Right lobe of liver (tissue), 4 donors: ENCODE measurements around the gene ADGRF1.

Experiments
- CTCF ChIP-seq, 4 donors: fragments of 200-600 bp in 3 of 4; fragments of 450-650 bp in 1 of 4; IDR thresholded peaks; one replicate each; pipeline versions ENCODE4 v1.5.1 to v1.8.0; 2016 to 2022; ENCODE audit warnings: antibody characterized with exemption in 4 of 4, mild to moderate bottlenecking in 2 of 4
- POLR2A ChIP-seq: fragments of 450-650 bp; IDR thresholded peaks from one replicate; pipeline ENCODE4 v1.6.1; 2017; ENCODE audit warnings: antibody characterized with exemption, mild to moderate bottlenecking
- donor health status: DM: no; HTN: no; CAD: no.
- donor health status: DM: no; HTN: no; CAD: no.
- donor health status: DM: no; HTN: yes; CAD: no.

DNA sequence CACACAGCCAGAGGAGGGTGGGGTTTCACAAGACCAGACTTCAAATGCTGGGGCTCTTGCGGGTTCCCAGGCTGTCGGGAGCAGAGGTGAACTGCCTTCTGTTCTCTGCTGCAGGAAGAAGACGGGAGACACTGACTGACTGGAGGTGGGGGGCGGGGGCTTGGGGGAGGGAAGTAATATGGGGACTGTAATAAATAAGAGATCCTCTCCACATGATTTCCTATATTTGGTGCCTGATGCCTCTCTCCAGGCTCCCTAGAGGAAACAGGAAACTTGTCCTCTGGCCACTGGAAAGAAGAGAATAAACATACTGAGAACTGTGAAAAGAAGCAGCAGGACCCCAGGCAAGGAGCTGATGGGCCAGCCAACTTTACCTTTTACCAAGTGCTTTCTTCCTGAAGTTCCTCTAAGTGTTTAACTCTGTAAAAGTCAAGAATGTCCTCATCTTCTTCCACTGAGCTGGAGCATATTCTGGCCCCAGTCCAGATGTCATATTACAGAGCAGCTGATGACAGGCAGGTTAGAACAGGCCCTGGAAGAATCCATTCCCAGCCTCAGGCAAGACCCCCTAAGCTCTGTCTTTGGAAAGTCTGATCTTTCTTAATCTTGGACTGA is 87.2 kb downstream of the ADGRF1 start:
- no peak for TF ChIP-seq CTCF (IDR thresholded peaks at IDR 0.05)
- TF ChIP-seq POLR2A, result no peak
